GM21529 (cell line): Measurements from ENCODE around the gene RAB40C.
A peak's percentile ranks its signal among the peaks of the same experiment; 100 is the strongest.

Source experiments
- ATAC-seq: cut with Tn5 transposase; IDR thresholded peaks from one replicate; pipeline ENCODE4 v1.9.1; 2021; ENCODE audit not compliant: unreplicated experiment

The RAB40C gene

GRCh38 chr16:630249-630814, 40.5 kb downstream of the RAB40C start:
- no peak for ATAC-seq

DNA sequence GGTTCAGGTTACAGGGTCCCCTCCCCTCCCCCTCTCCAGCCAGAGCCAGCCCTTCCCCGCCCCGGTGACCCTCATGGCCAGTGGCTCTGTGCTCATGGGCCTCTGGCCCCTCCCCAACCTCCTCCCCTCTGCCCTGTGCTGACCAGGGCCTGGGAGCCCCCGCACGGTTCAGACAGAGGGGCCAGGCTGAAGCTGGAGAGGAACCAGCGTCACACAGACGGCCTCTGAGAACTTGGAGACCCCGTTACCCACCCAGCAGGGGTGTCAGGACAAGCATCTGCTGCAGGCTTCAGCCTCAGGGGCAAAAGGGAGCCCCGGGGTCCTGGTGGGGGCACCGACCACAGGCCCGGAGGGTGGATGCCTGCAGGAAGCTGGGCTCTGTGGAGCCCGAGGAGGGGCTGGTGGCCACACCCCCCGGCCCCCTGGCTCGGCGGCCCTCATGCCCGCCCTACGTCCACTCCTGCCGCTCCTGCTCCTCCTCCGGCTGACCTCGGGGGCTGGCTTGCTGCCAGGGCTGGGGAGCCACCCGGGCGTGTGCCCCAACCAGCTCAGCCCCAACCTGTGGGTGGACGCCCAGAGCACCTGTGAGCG, 41.0 kb downstream of the RAB40C start, which contains the start of gene WFIKKN1:
Gene WFIKKN1, plus strand, starts transcription at position 171 of the 591 bp plus-strand sequence. Its CDS starts 269 bp downstream, at position 440.
- ATAC-seq: no peak

- ATAC-seq: no peak
Measured at GRCh38 chr16:631808-632358, 42.0 kb downstream of the RAB40C start.

DNA sequence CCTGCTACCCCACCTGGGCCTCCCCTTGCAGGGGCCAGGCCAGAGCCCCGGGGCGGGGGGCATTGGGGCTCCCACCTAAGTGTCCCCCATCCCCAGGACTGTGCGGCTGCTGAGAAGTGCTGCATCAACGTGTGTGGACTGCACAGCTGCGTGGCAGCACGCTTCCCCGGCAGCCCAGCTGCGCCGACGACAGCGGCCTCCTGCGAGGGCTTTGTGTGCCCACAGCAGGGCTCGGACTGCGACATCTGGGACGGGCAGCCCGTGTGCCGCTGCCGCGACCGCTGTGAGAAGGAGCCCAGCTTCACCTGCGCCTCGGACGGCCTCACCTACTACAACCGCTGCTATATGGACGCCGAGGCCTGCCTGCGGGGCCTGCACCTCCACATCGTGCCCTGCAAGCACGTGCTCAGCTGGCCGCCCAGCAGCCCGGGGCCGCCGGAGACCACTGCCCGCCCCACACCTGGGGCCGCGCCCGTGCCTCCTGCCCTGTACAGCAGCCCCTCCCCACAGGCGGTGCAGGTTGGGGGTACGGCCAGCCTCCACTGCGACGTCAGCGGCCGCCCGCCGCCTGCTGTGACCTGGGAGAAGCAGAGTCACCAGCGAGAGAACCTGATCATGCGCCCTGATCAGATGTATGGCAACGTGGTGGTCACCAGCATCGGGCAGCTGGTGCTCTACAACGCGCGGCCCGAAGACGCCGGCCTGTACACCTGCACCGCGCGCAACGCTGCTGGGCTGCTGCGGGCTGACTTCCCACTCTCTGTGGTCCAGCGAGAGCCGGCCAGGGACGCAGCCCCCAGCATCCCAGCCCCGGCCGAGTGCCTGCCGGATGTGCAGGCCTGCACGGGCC, 42.8 kb downstream of the RAB40C start:
- ATAC-seq: no peak

GRCh38 chr16:633336-634050, 43.6 kb downstream of the RAB40C start:
- no peak for ATAC-seq

GRCh38 chr16:634051-634670, 44.3 kb downstream of the RAB40C start:
- no peak for ATAC-seq

GRCh38 chr16:634996-635395, 45.1 kb downstream of the RAB40C start:
- no peak for ATAC-seq

GRCh38 chr16:635573-636205, 45.8 kb downstream of the RAB40C start:
- peak; percentile 4 for ATAC-seq

- ATAC-seq: peak; percentile 72
Measured at GRCh38 chr16:636206-637080, 46.6 kb downstream of the RAB40C start, which contains the start of gene METTL26. Gene METTL26, minus strand, starts transcription at chr16:636305. Its CDS starts 15 bp downstream, at chr16:636290.

DNA sequence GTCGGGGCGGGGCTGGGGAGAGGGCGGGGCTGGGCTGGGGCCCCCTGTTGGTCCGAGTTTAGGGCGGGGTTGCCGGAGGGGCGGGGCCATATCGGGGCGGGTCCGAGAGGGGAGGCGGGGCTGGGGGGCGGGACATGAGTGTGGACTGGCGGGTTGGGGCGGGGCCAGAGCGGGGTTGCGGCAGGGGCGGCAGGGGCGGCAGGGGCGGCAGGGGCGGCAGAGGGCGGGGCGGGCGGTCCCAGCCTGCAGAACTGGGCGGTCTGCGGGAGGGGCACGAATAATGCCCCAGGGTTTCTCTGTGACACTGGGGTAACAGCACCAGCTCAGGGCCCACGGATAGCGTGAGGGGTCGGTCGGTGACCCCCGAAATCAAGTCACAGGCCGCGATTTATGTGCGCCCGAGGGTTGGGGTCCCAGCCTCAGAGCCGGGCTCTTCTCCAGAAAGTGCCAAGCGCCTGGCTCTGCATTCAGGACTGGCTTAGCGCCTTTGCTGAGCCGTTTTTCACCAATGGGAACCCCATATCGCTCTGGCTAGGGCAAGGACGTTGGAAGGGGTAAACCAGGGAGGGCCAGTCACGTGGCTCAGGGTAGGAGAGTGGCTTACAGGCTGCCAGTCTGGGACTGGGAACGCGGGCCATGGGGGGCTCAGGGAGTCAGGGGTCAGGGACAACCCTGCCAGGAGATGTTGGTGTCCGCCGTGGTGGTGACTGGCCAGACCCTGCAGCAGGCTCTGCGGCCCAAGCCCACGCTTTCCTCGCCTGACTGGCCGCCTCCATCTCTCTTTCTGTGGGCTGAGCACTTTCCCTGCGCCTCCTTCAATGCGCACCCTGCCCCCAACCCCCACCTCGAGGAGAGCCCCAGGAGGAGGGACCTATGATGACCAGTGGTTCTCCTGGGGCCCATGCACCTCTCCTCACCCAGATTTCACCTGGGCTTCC, 47.5 kb downstream of the RAB40C start:
- no peak for ATAC-seq

- no peak for ATAC-seq
Measured at GRCh38 chr16:638034-638543, 48.2 kb downstream of the RAB40C start.

- no peak for ATAC-seq
Measured at GRCh38 chr16:638836-639235, 49.0 kb downstream of the RAB40C start.

GRCh38 chr16:640614-641013, 50.7 kb downstream of the RAB40C start:
- no peak for ATAC-seq

GRCh38 chr16:641326-642188, 51.7 kb downstream of the RAB40C start, which contains the start of gene MCRIP2:
Gene MCRIP2, plus strand, starts transcription at chr16:641828. Its CDS starts 164 bp downstream, at chr16:641992.
- ATAC-seq: peak; percentile 51

DNA sequence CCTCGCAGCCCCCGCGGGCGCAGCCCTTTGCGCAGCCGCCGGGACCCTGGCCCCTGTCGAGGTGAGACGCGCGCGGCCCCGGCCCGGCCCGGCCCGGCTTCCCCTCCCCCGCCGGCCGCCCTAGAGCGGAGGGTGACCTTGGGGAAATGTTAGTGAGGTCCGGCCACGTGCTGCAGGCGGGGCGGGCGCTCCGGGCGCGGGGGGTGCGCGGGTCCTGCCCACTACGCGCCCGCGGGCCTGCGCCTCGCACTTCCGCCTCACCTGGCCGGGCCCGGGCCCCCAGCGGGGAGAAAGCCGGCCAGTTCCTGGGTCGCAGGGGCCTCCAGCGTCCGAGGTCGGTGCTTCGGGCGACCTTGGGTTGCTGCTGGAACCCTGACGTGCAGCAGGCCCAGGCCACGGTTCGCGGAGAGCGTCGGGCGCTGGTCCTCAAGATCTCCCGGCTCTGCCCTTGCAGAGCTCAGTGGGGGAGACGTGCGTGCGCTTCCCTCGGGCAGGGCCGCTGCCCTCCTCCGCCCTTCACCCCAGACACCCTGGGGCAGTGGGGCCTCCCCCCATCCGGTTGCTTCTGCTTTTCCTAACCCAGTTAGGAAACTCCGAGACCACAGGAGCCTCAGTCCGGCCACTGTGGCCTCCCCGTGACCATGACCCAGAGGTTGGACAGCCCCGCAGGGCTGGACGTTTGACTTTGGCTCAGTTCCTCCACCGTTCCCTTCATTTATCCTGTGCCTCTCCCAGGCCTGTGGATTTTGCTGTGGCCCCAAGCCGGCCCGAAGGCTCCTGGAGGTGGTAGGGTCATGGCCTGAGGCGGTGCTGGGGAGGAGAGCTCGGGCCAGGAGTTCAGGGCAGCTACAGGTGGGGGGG, 52.6 kb downstream of the RAB40C start:
- ATAC-seq: peak; percentile 38

DNA sequence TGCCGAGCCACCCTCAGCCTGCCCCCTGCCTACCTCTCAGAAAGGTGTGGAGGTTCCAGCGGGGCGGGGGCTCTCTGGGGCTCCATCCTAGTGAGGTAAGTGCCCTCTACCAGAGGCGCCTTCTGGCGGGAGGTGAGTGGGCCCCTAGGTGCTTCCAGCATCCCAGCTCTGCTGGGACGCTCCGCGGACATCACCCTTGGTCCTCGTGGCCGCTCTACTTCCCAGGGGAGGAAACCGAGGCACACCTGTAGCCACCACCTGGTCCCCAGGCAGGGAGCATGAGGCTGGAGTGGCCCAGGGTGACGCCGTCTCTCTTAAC, 53.1 kb downstream of the RAB40C start:
- ATAC-seq: no peak
